OCI-LY7 (cell line): Measurements from ENCODE around the gene SEMA4B. TPM values are rescaled to one million over a fixed set of nuclear protein-coding genes. Genes with fewer than 3 reads are reported as not detected.

ENCODE experiments used
- BruUV-seq: library from RNA; stranded (reverse); fragments of 400-500 nt; replicated peaks from 2 replicates; lab custom pipeline; 2021; lab: Mats Ljungman, UMichigan
- CTCF ChIA-PET: fragments of 300-600 bp; sonication (Branson Sonifier 250); formaldehyde crosslinking; loops from one replicate; lab custom pipeline; 2022; ENCODE audit warnings: antibody characterized with exemption; ENCODE audit not compliant: unreplicated experiment; lab: Charles Lee
- POLR2A ChIA-PET: fragments of 300-600 bp; sonication (Branson Sonifier 250); formaldehyde crosslinking; loops from one replicate; lab custom pipeline; 2022; ENCODE audit warnings: antibody characterized with exemption; lab: Charles Lee
- DNase-seq: peaks from one replicate; pipeline ENCODE4 v3.0.0-alpha.2; 2015; ENCODE audit warnings: low spot score
- H2AFZ ChIP-seq: fragments of 200-600 bp; sonication (generic), shearing (Covaris generic); 2 replicates; pipeline ENCODE4 v1.6.1; 2014; ENCODE audit warnings: mild to moderate bottlenecking, antibody characterized with exemption, low read length, moderate library complexity
- H3K27ac ChIP-seq: fragments of 200-600 bp; sonication (generic); 2 replicates; pipeline ENCODE4 v1.5.1; 2014; ENCODE audit warnings: mixed run types, low read depth, mild to moderate bottlenecking, moderate library complexity, low read length, inconsistent platforms; ENCODE audit not compliant: poor library complexity, severe bottlenecking
- H3K36me3 ChIP-seq: fragments of 200-600 bp; sonication (generic); 2 replicates; pipeline ENCODE4 v1.6.1; 2014; ENCODE audit warnings: mild to moderate bottlenecking, antibody characterized with exemption, low read length, moderate library complexity, mixed read lengths; ENCODE audit not compliant: insufficient read depth
- H3K4me1 ChIP-seq: fragments of 200-600 bp; sonication (generic); 2 replicates; pipeline ENCODE4 v1.5.1; 2014; ENCODE audit warnings: mild to moderate bottlenecking, low read length; ENCODE audit not compliant: insufficient read depth, poor library complexity, severe bottlenecking
- H3K4me2 ChIP-seq: fragments of 200-600 bp; sonication (generic); 2 replicates; pipeline ENCODE4 v1.6.1; 2014; ENCODE audit warnings: mild to moderate bottlenecking, low read length
- H3K4me3 ChIP-seq: fragments of 200-600 bp; sonication (generic); 2 replicates; pipeline ENCODE4 v1.5.1; 2014; ENCODE audit warnings: mild to moderate bottlenecking, low read depth, low read length; ENCODE audit not compliant: poor library complexity, severe bottlenecking
- H3K79me2 ChIP-seq: fragments of 200-600 bp; sonication (generic); 2 replicates; pipeline ENCODE4 v1.6.1; 2016; ENCODE audit warnings: low read depth, mild to moderate bottlenecking, low read length, moderate library complexity, mixed read lengths; ENCODE audit not compliant: insufficient read depth
- H3K9me2 ChIP-seq: fragments of 200-600 bp; sonication (generic); 2 replicates; pipeline ENCODE4 v1.6.1; 2016; ENCODE audit warnings: mild to moderate bottlenecking, low read length, mixed read lengths; ENCODE audit not compliant: insufficient read depth
- H3K9me3 ChIP-seq: fragments of 200-600 bp; sonication (generic); 2 replicates; pipeline ENCODE4 v1.6.1; 2014; ENCODE audit warnings: mild to moderate bottlenecking, mixed run types, low read length, mixed read lengths
- H4K20me1 ChIP-seq: fragments of 200-600 bp; sonication (generic); 2 replicates; pipeline ENCODE4 v1.6.1; 2014; ENCODE audit warnings: mild to moderate bottlenecking, antibody characterized with exemption, low read length, moderate library complexity, mixed read lengths; ENCODE audit not compliant: insufficient read depth
- CTCF ChIP-seq: fragments of 200-600 bp; sonication (generic); conservative IDR thresholded peaks from 2 replicates; pipeline ENCODE4 v1.5.1; 2014; ENCODE audit warnings: mild to moderate bottlenecking, antibody characterized with exemption, low read length, moderate library complexity, mixed read lengths
- EZH2phosphoT487 ChIP-seq: fragments of 200-600 bp; sonication (generic); IDR thresholded peaks from 2 replicates; pipeline ENCODE4 v1.6.1; 2018; ENCODE audit warnings: low read depth, borderline replicate concordance, mild to moderate bottlenecking, mixed run types, antibody characterized with exemption, low read length, moderate library complexity, mixed read lengths
- intact Hi-C: fragments of 100-400 bp; cut with micrococcal nuclease; formaldehyde crosslinking; loops from one replicate; pipeline ENCODE4 v1.10.0; 2022; ENCODE audit not compliant: unreplicated experiment
- total RNA-seq, 2 experiments: library from RNA; depleted of rRNA in 1 of 2; stranded (reverse); fragments of >200 nt in 1 of 2; shearing (Covaris generic) in 1 of 2; gene quantifications; 2 replicates each; pipeline ENCODE4 v1.2.3, GENCODE V29; 2014 to 2022

Gene SEMA4B
- total RNA-seq, 2 experiments from 2014 or later: 21.9 to 34.9 TPM

- no TSS peak for BruUV-seq
- Histone ChIP-seq H4K20me1 (0 out of 2 replicates have a peak, but pooled peaks cover 5% of the 10 kb centered on the region), H3K4me1 (peaks cover 15% of the 10 kb centered on the region), H3K9me3 (no peaks in the 10 kb centered on the region), H3K9me2 (no peaks in the 10 kb centered on the region), H3K79me2 (no peaks in the 10 kb centered on the region), H3K27ac (no peak overlapping the region), H2AFZ (no peak overlapping the region), H3K4me3 (no peak overlapping the region), H3K36me3 (no peaks in the 10 kb centered on the region), H3K4me2 (no peak overlapping the region)
- TF ChIP-seq EZH2phosphoT487 (no peak), CTCF (no peak)
- no peak for DNase-seq
- POLR2A ChIA-PET: interaction anchor here (0.6 to 1.0 kb wide), 2 partner anchors 9 to 772 kb away, joined by 4 read pairs; no protein-coding TSS in a partner anchor
- intact Hi-C loops: no loop called here
- CTCF ChIA-PET: no interaction called here
These were observed 4.1 kb downstream of the SEMA4B start for GRCh38 chr15:90205050-90205848.

- CTCF ChIA-PET: no interaction called here
- intact Hi-C loops: no loop called here
- Histone ChIP-seq H3K4me1 (peaks cover 9% of the 10 kb centered on the region), H3K9me2 (no peaks in the 10 kb centered on the region), H2AFZ (no peak overlapping the region), H3K36me3 (no peaks in the 10 kb centered on the region), H3K4me2 (no peak overlapping the region), H4K20me1 (0 out of 2 replicates have a peak, but pooled peaks cover 5% of the 10 kb centered on the region), H3K79me2 (no peaks in the 10 kb centered on the region), H3K27ac (no peak overlapping the region), H3K9me3 (no peaks in the 10 kb centered on the region), H3K4me3 (no peak overlapping the region)
- TF ChIP-seq EZH2phosphoT487: no peak
- TF ChIP-seq CTCF: no peak
- POLR2A ChIA-PET: interaction anchor here (1.0 kb wide), 1 partner anchor 9 kb away, joined by 4 read pairs; no protein-coding TSS in a partner anchor
- DNase-seq: no peak
- no TSS peak for BruUV-seq
These were observed 4.8 kb downstream of the SEMA4B start for GRCh38 chr15:90205886-90206285.

- Histone ChIP-seq H3K36me3 (no peaks in the 10 kb centered on the region), H3K9me2 (no peaks in the 10 kb centered on the region), H3K4me3 (no peak overlapping the region), H4K20me1 (0 out of 2 replicates have a peak, but pooled peaks cover under 1% of the 10 kb centered on the region), H3K9me3 (no peaks in the 10 kb centered on the region), H2AFZ (no peak overlapping the region), H3K4me2 (no peak overlapping the region), H3K27ac (no peak overlapping the region), H3K4me1 (peaks cover 3% of the 10 kb centered on the region), H3K79me2 (no peaks in the 10 kb centered on the region)
- intact Hi-C loops: no loop called here
- BruUV-seq: no TSS peak
- POLR2A ChIA-PET: interaction anchor here (1.6 kb wide), 1 partner anchor 15 kb away, joined by 5 read pairs; no protein-coding TSS in a partner anchor
- DNase-seq: no peak
- CTCF ChIA-PET: no interaction called here
- TF ChIP-seq CTCF: no peak
- no peak for TF ChIP-seq EZH2phosphoT487
These were observed 6.1 kb downstream of the SEMA4B start for GRCh38 chr15:90207252-90207651.
